ENCODE results near the gene HEG1. TPM values are rescaled to one million over a fixed set of nuclear protein-coding genes. Genes with fewer than 3 reads are reported as not detected.

The HEG1 gene
- total and polyA plus RNA-seq, 2 donors: 3.7 to 4.7 TPM

- 76% methylated on average over 3 of the region's 3 CpGs for WGBS
Measured at GRCh38 chr3:125075738-125076137, 19.9 kb upstream of the HEG1 start.

DNA sequence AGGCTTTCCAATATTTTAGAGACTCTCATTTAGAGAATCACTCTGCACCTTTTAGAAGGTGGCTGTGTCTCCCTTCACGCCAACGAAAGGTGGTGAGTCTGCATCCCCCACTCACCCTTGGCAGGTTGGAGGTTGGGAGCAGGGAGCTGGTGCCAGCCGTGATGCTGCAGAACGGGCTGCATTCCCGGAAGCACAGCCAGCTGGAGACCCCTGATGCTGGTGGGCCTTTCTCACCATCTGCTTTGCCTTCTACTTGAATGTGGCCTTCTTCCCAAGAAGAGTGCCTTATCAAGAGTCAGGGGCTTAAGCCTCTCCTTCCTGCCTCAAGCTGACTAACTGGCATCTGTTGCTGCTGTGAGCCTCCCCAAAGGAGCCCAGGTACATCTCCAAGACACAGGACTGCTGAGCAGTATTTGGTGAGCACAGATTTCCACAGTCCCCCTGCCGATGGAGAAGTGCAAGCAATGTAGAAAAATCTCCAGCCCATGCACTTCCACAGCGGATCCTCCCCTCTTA, 17.7 kb upstream of the HEG1 start:
- H3K27ac ChIP-seq (ENCODE audit: low read depth in 1 of 2, low read length in 1 of 2): no peak overlapping the region
- DNase-seq (ENCODE audit: low read depth in 6 of 9, low spot score in 9 of 9): no peak
- no peak overlapping the region for H3K4me3 ChIP-seq (ENCODE audit: low read length in 2 of 2)
- no peaks in the 10 kb centered on the region for H3K27me3 ChIP-seq (ENCODE audit: control insufficient read depth in 2 of 2, insufficient read depth in 1 of 2, low read length in 1 of 2)
- peaks cover 8 to 22% of the 10 kb centered on the region in 2 donors for H3K4me1 ChIP-seq (ENCODE audit: control insufficient read depth in 2 of 2, insufficient read depth in 2 of 2, low read length in 2 of 2)
- WGBS: 96% methylated on average over 7 of the region's 7 CpGs
- H3K36me3 ChIP-seq (ENCODE audit: control insufficient read depth in 2 of 2, insufficient read depth in 2 of 2, low read length in 1 of 2): no peaks in the 10 kb centered on the region
- H3K9me3 ChIP-seq (ENCODE audit: control insufficient read depth in 2 of 2, insufficient read depth in 1 of 2, low read length in 1 of 2): peaks cover 0 to 1% of the 10 kb centered on the region in 2 donors

More at GRCh38 chr3:125075738-125076137, 19.9 kb upstream of the HEG1 start:
- Histone ChIP-seq H3K4me3 (ENCODE audit: low read length in 2 of 2) (no peak overlapping the region), H3K27ac (ENCODE audit: low read depth in 1 of 2, low read length in 1 of 2) (no peak overlapping the region), H3K9me3 (ENCODE audit: control insufficient read depth in 2 of 2, insufficient read depth in 1 of 2, low read length in 1 of 2) (peaks cover 0 to 1% of the 10 kb centered on the region in 2 donors), H3K27me3 (ENCODE audit: control insufficient read depth in 2 of 2, insufficient read depth in 1 of 2, low read length in 1 of 2) (no peaks in the 10 kb centered on the region), H3K36me3 (ENCODE audit: control insufficient read depth in 2 of 2, insufficient read depth in 2 of 2, low read length in 1 of 2) (no peaks in the 10 kb centered on the region), H3K4me1 (ENCODE audit: control insufficient read depth in 2 of 2, insufficient read depth in 2 of 2, low read length in 2 of 2) (peaks cover 8 to 12% of the 10 kb centered on the region in 2 donors)
- DNase-seq (ENCODE audit: low read depth in 6 of 9, low spot score in 9 of 9): no peak

DNA sequence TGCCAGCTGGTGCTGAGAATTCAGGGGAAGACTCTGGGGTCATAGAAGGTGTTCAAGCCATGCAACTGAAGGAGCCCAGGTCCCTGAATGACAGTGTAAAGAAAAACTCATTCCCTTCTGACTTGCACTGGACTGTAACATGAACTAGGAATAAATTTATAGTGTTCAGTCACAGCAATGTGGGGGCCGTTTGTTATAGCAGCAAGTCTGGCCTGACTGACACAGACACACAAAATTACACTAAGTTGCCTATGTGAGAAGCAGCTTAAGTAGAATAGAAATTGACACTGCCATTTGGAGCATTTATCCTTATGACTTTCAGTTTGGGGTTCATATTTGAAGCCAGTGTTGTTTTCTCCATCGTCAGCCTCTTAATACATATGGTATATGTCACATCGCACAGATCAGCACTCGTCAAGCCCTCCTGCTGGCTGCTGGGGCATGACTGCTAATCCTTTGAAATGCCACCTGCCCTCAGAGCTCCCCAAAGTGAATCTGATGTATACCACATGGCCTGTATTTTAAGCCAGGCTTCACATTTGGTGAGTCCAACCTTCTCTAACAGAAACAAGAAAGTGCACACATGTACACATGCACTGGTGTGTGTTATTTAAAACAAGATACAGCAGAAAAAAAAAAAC, 17.1 kb upstream of the HEG1 start:
- no peak overlapping the region for H3K4me3 ChIP-seq (ENCODE audit: low read length in 2 of 2)
- no peak overlapping the region for H3K27ac ChIP-seq (ENCODE audit: low read depth in 1 of 2, low read length in 1 of 2)
- peaks cover 8 to 22% of the 10 kb centered on the region in 2 donors for H3K4me1 ChIP-seq (ENCODE audit: control insufficient read depth in 2 of 2, insufficient read depth in 2 of 2, low read length in 2 of 2)
- peaks cover 0 to 1% of the 10 kb centered on the region in 2 donors for H3K9me3 ChIP-seq (ENCODE audit: control insufficient read depth in 2 of 2, insufficient read depth in 1 of 2, low read length in 1 of 2)
- H3K36me3 ChIP-seq (ENCODE audit: control insufficient read depth in 2 of 2, insufficient read depth in 2 of 2, low read length in 1 of 2): no peaks in the 10 kb centered on the region
- no peaks in the 10 kb centered on the region for H3K27me3 ChIP-seq (ENCODE audit: control insufficient read depth in 2 of 2, insufficient read depth in 1 of 2, low read length in 1 of 2)
- WGBS: 56% methylated on average over 4 of the region's 4 CpGs
- DNase-seq (ENCODE audit: low read depth in 6 of 9, low spot score in 9 of 9): peak in 2 of 9 donors; percentile 30 to 62

DNA sequence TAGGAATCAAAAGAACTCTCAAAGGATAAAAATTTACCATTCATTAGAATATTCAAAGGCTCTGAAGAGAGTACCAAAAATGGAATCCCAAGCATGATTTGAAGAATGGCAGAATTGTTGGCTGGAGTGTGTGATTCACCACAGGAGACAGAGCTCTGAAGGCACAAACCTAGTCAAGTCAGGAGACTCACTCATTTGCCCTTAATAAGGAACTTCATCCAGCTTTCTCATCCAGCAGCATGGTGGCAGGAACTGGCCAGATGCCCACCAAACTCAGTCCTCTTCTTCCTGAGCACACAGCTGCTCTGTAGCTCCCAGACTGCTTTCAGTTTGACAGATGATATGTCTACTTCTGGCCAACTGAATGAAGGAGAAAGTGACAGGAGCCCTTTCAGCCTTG, 16.5 kb upstream of the HEG1 start:
- Histone ChIP-seq H3K9me3 (ENCODE audit: control insufficient read depth in 2 of 2, insufficient read depth in 1 of 2, low read length in 1 of 2) (peaks cover 0 to 1% of the 10 kb centered on the region in 2 donors), H3K36me3 (ENCODE audit: control insufficient read depth in 2 of 2, insufficient read depth in 2 of 2, low read length in 1 of 2) (no peaks in the 10 kb centered on the region), H3K4me3 (ENCODE audit: low read length in 2 of 2) (no peak overlapping the region), H3K27me3 (ENCODE audit: control insufficient read depth in 2 of 2, insufficient read depth in 1 of 2, low read length in 1 of 2) (no peaks in the 10 kb centered on the region), H3K4me1 (ENCODE audit: control insufficient read depth in 2 of 2, insufficient read depth in 2 of 2, low read length in 2 of 2) (peaks cover 8 to 22% of the 10 kb centered on the region in 2 donors), H3K27ac (ENCODE audit: low read depth in 1 of 2, low read length in 1 of 2) (no peak overlapping the region)
- no peak for DNase-seq (ENCODE audit: low read depth in 6 of 9, low spot score in 9 of 9)

DNA sequence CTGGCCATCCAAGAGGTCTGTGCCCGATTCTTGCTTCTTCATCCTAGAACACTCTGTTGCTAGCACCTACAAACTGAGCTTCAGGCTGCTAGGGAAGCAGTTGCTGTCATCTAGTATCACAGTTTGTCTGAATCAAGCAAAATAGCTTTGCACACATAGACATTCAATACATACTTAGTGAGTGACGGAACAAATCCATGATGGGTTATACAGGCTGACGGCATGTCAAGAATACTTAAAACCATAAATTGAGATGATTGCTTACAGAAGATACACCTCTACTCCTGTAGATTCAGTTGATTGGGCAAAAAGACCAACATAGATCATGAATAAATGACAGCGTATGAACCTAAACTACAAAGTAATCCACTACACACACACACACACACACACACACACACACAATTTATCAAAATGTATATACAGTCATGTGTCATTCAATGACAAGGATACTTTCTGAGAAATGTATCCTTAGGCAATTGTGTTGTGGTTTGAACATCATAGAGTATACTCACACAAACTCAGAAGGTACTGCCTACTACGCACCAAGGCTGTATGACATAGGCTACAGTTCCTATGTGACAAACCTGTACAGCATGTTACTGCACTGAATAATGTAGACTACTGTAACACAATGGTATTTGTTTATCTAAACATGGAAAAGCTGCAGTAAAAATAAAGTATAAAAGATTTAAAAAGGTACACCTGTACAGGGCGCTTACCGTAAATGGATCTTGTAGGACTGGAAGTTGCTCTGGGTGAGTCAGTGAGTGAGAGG, 14.4 kb upstream of the HEG1 start:
- DNase-seq (ENCODE audit: low read depth in 6 of 9, low spot score in 9 of 9): no peak
- 98% methylated on average over 7 of the region's 7 CpGs for WGBS
- Histone ChIP-seq H3K27me3 (ENCODE audit: control insufficient read depth in 2 of 2, insufficient read depth in 1 of 2, low read length in 1 of 2) (no peaks in the 10 kb centered on the region), H3K9me3 (ENCODE audit: control insufficient read depth in 2 of 2, insufficient read depth in 1 of 2, low read length in 1 of 2) (peaks cover 0 to 1% of the 10 kb centered on the region in 2 donors), H3K27ac (ENCODE audit: low read depth in 1 of 2, low read length in 1 of 2) (no peak overlapping the region), H3K4me3 (ENCODE audit: low read length in 2 of 2) (no peak overlapping the region), H3K36me3 (ENCODE audit: control insufficient read depth in 2 of 2, insufficient read depth in 2 of 2, low read length in 1 of 2) (no peaks in the 10 kb centered on the region), H3K4me1 (ENCODE audit: control insufficient read depth in 2 of 2, insufficient read depth in 2 of 2, low read length in 2 of 2) (peaks cover 8 to 22% of the 10 kb centered on the region in 2 donors)

DNA sequence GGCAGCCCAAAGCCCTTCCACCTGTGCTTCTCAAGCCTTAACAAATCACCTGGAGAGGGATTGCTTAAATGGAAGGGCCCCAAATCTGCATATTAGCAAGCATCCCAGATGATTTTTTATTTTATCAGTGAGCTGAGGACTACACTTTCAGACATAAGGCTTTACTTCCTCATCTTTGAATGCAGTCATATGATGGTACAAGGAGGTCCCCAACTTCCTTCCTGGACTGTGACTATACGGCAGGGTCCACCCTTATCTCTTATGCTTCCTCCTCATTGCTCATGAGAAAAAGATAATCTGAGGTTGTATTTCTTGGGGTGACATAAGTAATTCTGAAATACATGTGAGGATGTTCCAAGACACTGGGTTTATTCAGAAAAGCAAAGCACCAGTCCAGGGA, 13.7 kb upstream of the HEG1 start:
- no peak for DNase-seq (ENCODE audit: low read depth in 6 of 9, low spot score in 9 of 9)
- 21% methylated on average over 1 of the region's 1 CpG for WGBS
- no peaks in the 10 kb centered on the region for H3K27me3 ChIP-seq (ENCODE audit: control insufficient read depth in 2 of 2, insufficient read depth in 1 of 2, low read length in 1 of 2)
- no peak overlapping the region for H3K27ac ChIP-seq (ENCODE audit: low read depth in 1 of 2, low read length in 1 of 2)
- H3K36me3 ChIP-seq (ENCODE audit: control insufficient read depth in 2 of 2, insufficient read depth in 2 of 2, low read length in 1 of 2): no peaks in the 10 kb centered on the region
- H3K4me1 ChIP-seq (ENCODE audit: control insufficient read depth in 2 of 2, insufficient read depth in 2 of 2, low read length in 2 of 2): peaks cover 8 to 22% of the 10 kb centered on the region in 2 donors
- H3K9me3 ChIP-seq (ENCODE audit: control insufficient read depth in 2 of 2, insufficient read depth in 1 of 2, low read length in 1 of 2): peaks cover 0 to 1% of the 10 kb centered on the region in 2 donors
- no peak overlapping the region for H3K4me3 ChIP-seq (ENCODE audit: low read length in 2 of 2)

DNA sequence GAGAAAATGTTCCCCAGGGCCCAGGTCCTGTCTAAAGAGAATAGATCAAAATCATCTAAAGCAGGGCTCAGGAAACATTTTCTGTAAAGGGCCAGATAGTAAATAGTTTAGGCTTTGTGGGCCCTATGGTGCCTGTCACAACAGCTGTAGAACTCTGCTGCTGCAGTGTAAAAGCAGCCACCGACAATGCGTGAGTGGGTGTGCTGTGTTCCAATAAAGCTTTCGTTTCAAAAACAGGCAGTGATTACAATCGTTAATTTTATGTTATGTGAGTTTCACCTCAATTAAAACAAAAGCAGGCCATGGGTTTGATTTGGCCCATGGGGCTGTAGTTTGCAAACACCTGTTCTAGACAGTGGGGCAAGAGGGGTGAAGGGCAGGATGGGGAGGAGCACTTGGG, 12.5 kb upstream of the HEG1 start:
- WGBS: 98% methylated on average over 4 of the region's 4 CpGs
- no peaks in the 10 kb centered on the region for H3K9me3 ChIP-seq (ENCODE audit: control insufficient read depth in 2 of 2, insufficient read depth in 1 of 2, low read length in 1 of 2)
- no peak overlapping the region for H3K27ac ChIP-seq (ENCODE audit: low read depth in 1 of 2, low read length in 1 of 2)
- H3K36me3 ChIP-seq (ENCODE audit: control insufficient read depth in 2 of 2, insufficient read depth in 2 of 2, low read length in 1 of 2): no peaks in the 10 kb centered on the region
- H3K27me3 ChIP-seq (ENCODE audit: control insufficient read depth in 2 of 2, insufficient read depth in 1 of 2, low read length in 1 of 2): no peaks in the 10 kb centered on the region
- H3K4me1 ChIP-seq (ENCODE audit: control insufficient read depth in 2 of 2, insufficient read depth in 2 of 2, low read length in 2 of 2): peaks cover 2 to 17% of the 10 kb centered on the region in 2 donors
- no peak overlapping the region for H3K4me3 ChIP-seq (ENCODE audit: low read length in 2 of 2)
- no peak for DNase-seq (ENCODE audit: low read depth in 6 of 9, low spot score in 9 of 9)

- Histone ChIP-seq H3K27me3 (ENCODE audit: control insufficient read depth in 2 of 2, insufficient read depth in 1 of 2, low read length in 1 of 2) (peaks cover 0 to 6% of the 10 kb centered on the region in 2 donors), H3K36me3 (ENCODE audit: control insufficient read depth in 2 of 2, insufficient read depth in 2 of 2, low read length in 1 of 2) (no peaks in the 10 kb centered on the region), H3K4me3 (ENCODE audit: low read length in 2 of 2) (no peak overlapping the region), H3K27ac (ENCODE audit: low read depth in 1 of 2, low read length in 1 of 2) (no peak overlapping the region), H3K9me3 (ENCODE audit: control insufficient read depth in 2 of 2, insufficient read depth in 1 of 2, low read length in 1 of 2) (no peaks in the 10 kb centered on the region), H3K4me1 (ENCODE audit: control insufficient read depth in 2 of 2, insufficient read depth in 2 of 2, low read length in 2 of 2) (peaks cover 0 to 10% of the 10 kb centered on the region in 2 donors)
- DNase-seq (ENCODE audit: low read depth in 6 of 9, low spot score in 9 of 9): no peak
- 97% methylated on average over 3 of the region's 3 CpGs for WGBS
Measured at GRCh38 chr3:125067225-125067624, 11.4 kb upstream of the HEG1 start.

- DNase-seq (ENCODE audit: low read depth in 6 of 9, low spot score in 9 of 9): no peak
- Histone ChIP-seq H3K9me3 (ENCODE audit: control insufficient read depth in 2 of 2, insufficient read depth in 1 of 2, low read length in 1 of 2) (no peaks in the 10 kb centered on the region), H3K36me3 (ENCODE audit: control insufficient read depth in 2 of 2, insufficient read depth in 2 of 2, low read length in 1 of 2) (no peaks in the 10 kb centered on the region), H3K27me3 (ENCODE audit: control insufficient read depth in 2 of 2, insufficient read depth in 1 of 2, low read length in 1 of 2) (peaks cover 0 to 32% of the 10 kb centered on the region in 2 donors), H3K4me3 (ENCODE audit: low read length in 2 of 2) (no peak overlapping the region), H3K4me1 (ENCODE audit: control insufficient read depth in 2 of 2, insufficient read depth in 2 of 2, low read length in 2 of 2) (no peaks in the 10 kb centered on the region), H3K27ac (ENCODE audit: low read depth in 1 of 2, low read length in 1 of 2) (no peak overlapping the region)
- 92% methylated on average over 7 of the region's 7 CpGs for WGBS
Measured at GRCh38 chr3:125062904-125063618, 7.3 kb upstream of the HEG1 start.

Data from thymus (tissue), 11 donors.